SK-N-MC (cell line): ENCODE data around the gene CNTN2.

ENCODE experiments used
- DNase-seq: peaks from one replicate; pipeline ENCODE4 v3.0.0-alpha.2; 2011; ENCODE audit warnings: low read depth, low spot score
- H3K27ac ChIP-seq: fragments of 200-600 bp; sonication (generic); 2 replicates; pipeline ENCODE4 v1.5.1; 2016; ENCODE audit warnings: mixed run types
- H3K36me3 ChIP-seq: fragments of 200-600 bp; sonication (generic); 2 replicates; pipeline ENCODE4 v1.6.1; 2017; ENCODE audit warnings: antibody characterized with exemption, low read length, mixed read lengths; ENCODE audit not compliant: insufficient read depth
- H3K4me3 ChIP-seq: fragments of 200-600 bp; sonication (generic); 2 replicates; pipeline ENCODE4 v1.5.1; 2016
- H3K9ac ChIP-seq: fragments of 200-600 bp; sonication (generic); 2 replicates; pipeline ENCODE4 v1.8.0; 2017; ENCODE audit warnings: mixed run types, mixed read lengths; ENCODE audit not compliant: insufficient read length
- H3K9me3 ChIP-seq: fragments of 200-600 bp; sonication (generic); 2 replicates; pipeline ENCODE4 v1.6.1; 2017; ENCODE audit warnings: low read depth, mild to moderate bottlenecking, antibody characterized with exemption, low read length, moderate library complexity, mixed read lengths
- EZH2 ChIP-seq: fragments of 200-600 bp; sonication (generic); IDR thresholded peaks from one replicate; pipeline ENCODE4 v1.6.1; 2017; ENCODE audit warnings: antibody characterized with exemption
- FOXP2 ChIP-seq: optimal IDR thresholded peaks from 2 replicates; pipeline ENCODE3; 2011; ENCODE audit warnings: mild to moderate bottlenecking, moderate library complexity; ENCODE audit not compliant: insufficient read depth; ENCODE audit errors: extremely low read length, control extremely low read depth
- POLR2AphosphoS5 ChIP-seq: IDR thresholded peaks from 2 replicates; pipeline ENCODE4 v1.6.1; 2012; ENCODE audit warnings: mild to moderate bottlenecking, low read depth, low read length, borderline replicate concordance

CNTN2 gene

DNA sequence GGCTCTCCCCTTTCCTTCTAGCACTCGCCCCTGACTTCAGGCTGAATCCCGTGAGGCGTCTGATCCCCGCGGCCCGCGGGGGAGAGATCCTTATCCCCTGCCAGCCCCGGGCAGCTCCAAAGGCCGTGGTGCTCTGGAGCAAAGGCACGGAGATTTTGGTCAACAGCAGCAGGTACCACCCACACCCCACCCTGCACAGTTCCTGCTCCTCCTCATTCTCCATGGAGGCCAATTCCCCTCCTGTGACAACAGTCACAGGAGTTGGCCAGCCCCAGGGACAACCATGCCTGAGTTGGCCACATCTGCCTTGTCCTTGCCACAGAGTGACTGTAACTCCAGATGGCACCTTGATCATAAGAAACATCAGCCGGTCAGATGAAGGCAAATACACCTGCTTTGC, 21.3 kb downstream of the CNTN2 start:
- H3K4me3 ChIP-seq: no peak overlapping the region
- DNase-seq: no peak
- no peaks in the 10 kb centered on the region for H3K9me3 ChIP-seq
- TF ChIP-seq POLR2AphosphoS5 (no peak), EZH2 (no peak), FOXP2 (no peak)
- no peaks in the 10 kb centered on the region for H3K36me3 ChIP-seq
- no peak overlapping the region for H3K9ac ChIP-seq
- no peak overlapping the region for H3K27ac ChIP-seq

DNA sequence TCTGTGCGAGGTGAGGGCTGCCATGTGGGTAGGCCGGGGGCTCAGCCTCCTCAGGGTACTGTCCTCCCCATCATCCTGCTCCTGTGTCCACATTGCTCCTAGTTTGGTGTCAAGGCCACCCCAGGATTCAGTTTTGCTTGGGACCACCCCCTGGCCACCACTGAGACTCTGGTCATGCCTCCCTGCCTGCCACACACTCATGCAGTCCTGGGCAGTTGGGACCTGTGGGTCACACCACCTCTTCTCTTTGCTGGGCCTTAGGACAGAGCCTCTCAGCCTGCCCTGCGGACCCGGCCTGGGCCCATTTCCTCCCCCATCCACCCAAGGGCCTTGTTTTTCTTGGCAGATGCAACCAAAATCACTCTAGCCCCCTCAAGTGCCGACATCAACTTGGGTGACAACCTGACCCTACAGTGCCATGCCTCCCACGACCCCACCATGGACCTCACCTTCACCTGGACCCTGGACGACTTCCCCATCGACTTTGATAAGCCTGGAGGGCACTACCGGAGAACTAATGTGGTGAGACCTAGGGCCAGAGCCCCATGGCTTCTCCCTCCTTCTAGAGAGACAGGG, 21.8 kb downstream of the CNTN2 start:
- H3K4me3 ChIP-seq: no peak overlapping the region
- H3K27ac ChIP-seq: no peak overlapping the region
- no peak for DNase-seq
- no peak overlapping the region for H3K9ac ChIP-seq
- TF ChIP-seq POLR2AphosphoS5 (no peak), EZH2 (no peak), FOXP2 (no peak)
- H3K9me3 ChIP-seq: no peaks in the 10 kb centered on the region
- no peaks in the 10 kb centered on the region for H3K36me3 ChIP-seq

DNA sequence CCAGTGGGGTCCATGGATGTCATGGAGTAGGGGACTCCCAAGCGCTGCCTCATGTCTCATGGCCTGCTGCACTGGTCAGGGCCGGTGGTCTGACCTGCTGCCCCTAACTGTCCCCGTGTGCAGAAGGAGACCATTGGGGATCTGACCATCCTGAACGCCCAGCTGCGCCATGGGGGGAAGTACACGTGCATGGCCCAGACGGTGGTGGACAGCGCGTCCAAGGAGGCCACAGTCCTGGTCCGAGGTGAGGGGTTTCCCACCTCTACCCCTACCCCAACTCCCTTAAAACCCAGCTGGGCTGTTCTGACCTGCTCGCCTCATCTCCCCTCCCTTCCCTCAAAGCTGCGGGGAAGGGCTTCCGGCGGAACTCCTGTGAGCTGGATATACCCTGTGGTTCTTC, 22.7 kb downstream of the CNTN2 start:
- Histone ChIP-seq H3K4me3 (no peak overlapping the region), H3K9ac (no peak overlapping the region), H3K27ac (no peak overlapping the region), H3K36me3 (no peaks in the 10 kb centered on the region), H3K9me3 (no peaks in the 10 kb centered on the region)
- DNase-seq: no peak
- TF ChIP-seq FOXP2 (no peak), POLR2AphosphoS5 (no peak), EZH2 (no peak)

DNA sequence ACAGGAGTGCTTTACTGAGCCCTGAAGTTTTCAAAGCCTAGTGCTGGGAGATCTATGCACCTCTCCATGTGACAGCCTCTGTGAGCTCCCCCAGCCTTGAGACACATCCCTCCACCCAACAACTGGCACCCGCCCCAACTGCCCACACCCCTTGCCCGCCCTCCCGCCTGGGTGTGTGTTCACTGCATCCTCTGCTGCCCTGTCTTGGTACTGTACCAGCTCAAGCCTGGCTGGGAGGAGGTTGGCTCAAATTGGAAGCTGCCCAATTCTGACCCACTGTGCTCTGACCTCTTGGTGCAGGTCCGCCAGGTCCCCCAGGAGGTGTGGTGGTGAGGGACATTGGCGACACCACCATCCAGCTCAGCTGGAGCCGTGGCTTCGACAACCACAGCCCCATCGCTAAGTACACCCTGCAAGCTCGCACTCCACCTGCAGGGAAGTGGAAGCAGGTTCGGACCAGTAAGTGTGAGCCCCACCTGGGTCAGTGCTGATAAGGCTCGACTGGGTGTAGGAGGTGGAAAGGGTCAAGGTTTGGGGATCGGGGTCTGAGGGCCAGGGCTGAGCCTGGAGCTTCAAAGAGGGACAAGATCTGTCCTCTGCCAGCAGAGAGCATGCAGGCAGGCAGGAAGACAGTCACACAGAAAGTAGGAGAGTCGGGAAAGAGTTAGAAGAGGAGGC, 23.3 kb downstream of the CNTN2 start:
- no peak for TF ChIP-seq POLR2AphosphoS5
- TF ChIP-seq EZH2: no peak
- no peak for TF ChIP-seq FOXP2
- Histone ChIP-seq H3K4me3 (no peak overlapping the region), H3K36me3 (no peaks in the 10 kb centered on the region), H3K27ac (no peak overlapping the region), H3K9ac (no peak overlapping the region), H3K9me3 (no peaks in the 10 kb centered on the region)
- DNase-seq: no peak

DNA sequence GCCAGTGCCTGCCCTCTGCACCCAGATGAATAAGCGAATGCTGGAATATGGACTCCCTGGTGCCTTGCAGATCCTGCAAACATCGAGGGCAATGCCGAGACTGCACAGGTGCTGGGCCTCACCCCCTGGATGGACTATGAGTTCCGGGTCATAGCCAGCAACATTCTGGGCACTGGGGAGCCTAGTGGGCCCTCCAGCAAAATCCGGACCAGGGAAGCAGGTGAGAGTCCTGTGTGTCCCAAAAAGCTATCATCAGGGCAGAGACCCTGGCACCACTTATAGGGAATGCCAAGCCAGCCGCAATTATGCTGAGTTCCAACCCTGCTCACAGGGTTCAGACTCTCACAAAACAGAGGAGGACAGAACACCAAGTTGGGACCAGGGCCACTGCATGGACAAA, 24.0 kb downstream of the CNTN2 start:
- TF ChIP-seq POLR2AphosphoS5 (no peak), FOXP2 (no peak), EZH2 (no peak)
- Histone ChIP-seq H3K36me3 (no peaks in the 10 kb centered on the region), H3K9me3 (no peaks in the 10 kb centered on the region), H3K4me3 (no peak overlapping the region), H3K9ac (no peak overlapping the region), H3K27ac (no peak overlapping the region)
- DNase-seq: no peak

DNA sequence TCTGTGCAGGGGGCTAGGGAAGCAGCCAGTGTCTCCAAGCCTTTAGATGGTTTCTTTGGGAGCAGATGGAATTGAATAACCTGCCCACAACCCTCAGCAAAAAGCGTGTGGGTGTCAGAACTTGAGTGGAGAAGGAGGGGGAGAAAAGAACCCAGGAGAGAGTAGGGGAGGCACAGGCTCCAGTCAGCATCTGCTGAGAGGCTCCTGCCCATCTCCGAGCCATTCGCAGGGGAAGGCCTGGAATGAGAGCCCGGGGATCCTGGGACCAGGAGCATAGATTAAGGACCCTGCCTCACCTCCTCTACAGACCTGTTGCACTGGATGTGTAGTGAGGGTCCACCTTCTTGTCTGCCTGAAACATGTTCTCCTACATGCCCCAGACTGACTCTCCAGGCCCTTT, 25.0 kb downstream of the CNTN2 start:
- no peak overlapping the region for H3K4me3 ChIP-seq
- no peak for DNase-seq
- no peak for TF ChIP-seq FOXP2
- no peak for TF ChIP-seq EZH2
- TF ChIP-seq POLR2AphosphoS5: no peak
- no peak overlapping the region for H3K27ac ChIP-seq
- no peaks in the 10 kb centered on the region for H3K36me3 ChIP-seq
- no peak overlapping the region for H3K9ac ChIP-seq
- H3K9me3 ChIP-seq: no peaks in the 10 kb centered on the region

DNA sequence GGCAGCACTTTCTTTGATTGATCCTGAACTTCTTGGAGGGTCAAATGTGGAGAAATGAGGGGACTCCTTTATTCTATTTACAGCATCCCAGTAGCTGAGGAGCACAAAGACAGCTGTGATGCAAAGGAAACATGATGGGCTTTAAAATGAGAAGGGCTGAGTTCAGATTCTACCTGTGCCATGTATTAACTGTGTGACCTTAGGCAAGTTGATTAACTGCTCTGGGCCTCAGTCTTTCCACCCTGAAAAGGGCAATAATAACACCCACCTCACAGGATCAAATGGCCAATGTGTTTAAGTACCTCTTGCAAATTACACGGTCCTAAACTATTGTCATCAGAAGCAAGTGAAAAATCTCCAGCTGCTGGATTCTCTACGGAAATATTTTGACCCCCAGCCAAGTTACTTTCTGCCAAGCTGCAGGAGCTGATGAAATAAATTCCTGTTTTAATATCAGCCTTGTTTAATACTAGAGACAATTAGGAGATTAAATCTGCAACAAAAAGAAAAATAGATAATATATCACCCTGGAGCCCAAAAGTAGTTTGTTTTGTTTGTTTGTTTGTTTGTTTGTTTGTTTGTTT, 25.5 kb downstream of the CNTN2 start:
- H3K4me3 ChIP-seq: no peak overlapping the region
- DNase-seq: no peak
- TF ChIP-seq FOXP2: no peak
- no peak for TF ChIP-seq EZH2
- no peak for TF ChIP-seq POLR2AphosphoS5
- no peak overlapping the region for H3K27ac ChIP-seq
- no peaks in the 10 kb centered on the region for H3K9me3 ChIP-seq
- no peaks in the 10 kb centered on the region for H3K36me3 ChIP-seq
- H3K9ac ChIP-seq: no peak overlapping the region

DNA sequence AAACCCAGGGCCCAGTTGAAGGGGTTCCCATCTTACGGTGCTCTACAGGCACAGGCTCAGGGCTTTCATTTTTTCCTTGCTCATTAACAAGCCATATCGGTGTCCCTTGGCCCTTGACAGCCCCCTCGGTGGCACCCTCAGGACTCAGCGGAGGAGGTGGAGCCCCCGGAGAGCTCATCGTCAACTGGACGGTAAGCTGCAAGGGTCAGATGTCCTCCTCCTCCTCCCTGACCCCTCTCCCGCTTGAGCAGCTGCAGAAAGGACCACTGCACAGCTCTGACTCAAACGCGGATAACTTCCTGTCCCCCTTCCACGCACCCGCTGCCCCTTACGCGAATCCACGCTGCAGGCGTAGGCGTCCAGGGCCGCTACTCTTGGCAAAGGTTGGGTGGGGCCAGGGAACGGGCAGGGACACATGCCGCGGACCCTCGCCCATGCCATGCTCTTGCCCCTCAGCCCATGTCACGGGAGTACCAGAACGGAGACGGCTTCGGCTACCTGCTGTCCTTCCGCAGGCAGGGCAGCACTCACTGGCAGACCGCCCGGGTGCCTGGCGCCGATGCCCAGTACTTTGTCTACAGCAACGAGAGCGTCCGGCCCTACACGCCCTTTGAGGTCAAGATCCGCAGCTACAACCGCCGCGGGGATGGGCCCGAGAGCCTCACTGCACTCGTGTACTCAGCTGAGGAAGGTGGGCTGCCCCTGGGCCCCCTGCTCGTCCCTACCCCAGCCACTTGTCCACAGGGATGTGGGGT, 26.5 kb downstream of the CNTN2 start:
- DNase-seq: no peak
- Histone ChIP-seq H3K9me3 (no peaks in the 10 kb centered on the region), H3K36me3 (no peaks in the 10 kb centered on the region), H3K9ac (no peak overlapping the region), H3K27ac (no peak overlapping the region), H3K4me3 (no peak overlapping the region)
- no peak for TF ChIP-seq POLR2AphosphoS5
- TF ChIP-seq EZH2: no peak
- no peak for TF ChIP-seq FOXP2
